OCI-M2 (cell line): ENCODE data around the gene ELMO1.

Experiments used
- DNase-seq: peaks from one replicate; lab custom pipeline; 2025; ENCODE audit not compliant: unreplicated experiment; lab: John Stamatoyannopoulos, UW

The ELMO1 gene

GRCh38 chr7:37410305-37411229 lies 38.1 kb downstream of the ELMO1 start:
- no peak for DNase-seq

- no peak for DNase-seq
These were observed 39.2 kb downstream of the ELMO1 start for GRCh38 chr7:37409461-37409860.

- DNase-seq = no peak
These were observed 40.1 kb downstream of the ELMO1 start for GRCh38 chr7:37408291-37409228.

DNA sequence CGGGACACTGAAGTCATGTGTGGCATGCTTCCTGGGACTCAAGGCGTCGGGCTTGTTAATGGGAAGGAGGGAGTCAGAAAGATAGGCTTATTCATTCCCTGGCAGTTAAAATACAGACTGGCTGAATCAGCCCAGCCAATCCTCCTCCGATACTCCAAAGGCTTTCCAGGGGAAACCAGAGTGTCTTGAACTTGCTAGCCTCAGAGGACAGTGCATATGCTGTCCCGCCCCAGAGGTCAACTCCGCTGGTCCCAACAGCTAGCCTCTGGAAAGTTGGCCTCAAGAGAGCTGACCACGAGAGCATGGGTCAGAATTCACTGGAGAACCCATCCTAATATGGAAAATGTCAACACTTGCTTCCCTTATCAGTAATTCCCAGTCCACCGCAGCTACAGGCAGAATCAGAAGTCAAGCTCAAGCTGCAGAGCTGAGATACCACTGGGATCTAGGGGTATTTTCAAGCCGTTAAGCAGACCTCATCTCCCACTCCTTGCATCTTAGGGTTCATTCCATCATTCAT lies 43.0 kb downstream of the ELMO1 start:
- DNase-seq = peak; percentile 57

DNA sequence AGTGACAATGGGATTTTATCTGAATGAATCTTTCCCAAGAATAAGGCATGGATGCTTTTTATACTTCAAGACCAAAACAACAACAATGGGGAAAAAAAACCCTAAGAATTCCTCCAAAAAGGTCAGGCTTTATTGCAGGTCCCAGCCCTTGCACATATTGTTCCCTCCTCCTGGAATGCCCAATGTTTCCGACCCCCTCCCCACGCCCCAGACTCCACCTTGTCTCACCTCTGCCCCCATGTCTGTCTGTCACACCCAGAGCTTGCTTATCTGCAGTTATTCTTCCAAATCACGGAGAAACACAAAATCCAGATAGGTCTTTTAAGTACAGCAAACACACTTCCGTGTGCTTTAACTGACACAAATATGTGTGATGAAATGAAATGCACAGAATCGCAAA lies 43.5 kb downstream of the ELMO1 start:
- no peak for DNase-seq

GRCh38 chr7:37399876-37400421 lies 48.7 kb downstream of the ELMO1 start:
- no peak for DNase-seq

GRCh38 chr7:37398403-37398802 lies 50.3 kb downstream of the ELMO1 start:
- DNase-seq = no peak

- DNase-seq = no peak
These were observed 52.9 kb downstream of the ELMO1 start for GRCh38 chr7:37395618-37396259.

- DNase-seq = no peak
These were observed 54.5 kb downstream of the ELMO1 start for GRCh38 chr7:37394158-37394557.

GRCh38 chr7:37393476-37393875 lies 55.2 kb downstream of the ELMO1 start:
- no peak for DNase-seq

DNA sequence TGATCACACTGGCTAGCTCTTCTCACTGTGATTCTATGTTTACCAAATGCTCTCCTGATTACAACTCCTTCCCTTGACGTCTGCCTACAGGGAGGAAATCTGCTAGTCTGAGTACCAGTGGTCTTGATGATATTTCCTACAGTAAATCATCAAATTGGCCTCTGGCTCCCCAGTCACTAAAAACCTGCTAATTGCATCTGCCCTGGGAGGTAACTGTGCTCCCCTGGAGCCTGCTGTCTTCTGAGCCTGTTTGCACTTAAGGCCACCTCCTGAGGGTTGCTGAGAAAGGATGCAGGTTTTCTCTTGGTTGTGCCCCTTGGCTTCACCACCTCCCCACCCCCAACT lies 56.0 kb downstream of the ELMO1 start:
- no peak for DNase-seq

DNA sequence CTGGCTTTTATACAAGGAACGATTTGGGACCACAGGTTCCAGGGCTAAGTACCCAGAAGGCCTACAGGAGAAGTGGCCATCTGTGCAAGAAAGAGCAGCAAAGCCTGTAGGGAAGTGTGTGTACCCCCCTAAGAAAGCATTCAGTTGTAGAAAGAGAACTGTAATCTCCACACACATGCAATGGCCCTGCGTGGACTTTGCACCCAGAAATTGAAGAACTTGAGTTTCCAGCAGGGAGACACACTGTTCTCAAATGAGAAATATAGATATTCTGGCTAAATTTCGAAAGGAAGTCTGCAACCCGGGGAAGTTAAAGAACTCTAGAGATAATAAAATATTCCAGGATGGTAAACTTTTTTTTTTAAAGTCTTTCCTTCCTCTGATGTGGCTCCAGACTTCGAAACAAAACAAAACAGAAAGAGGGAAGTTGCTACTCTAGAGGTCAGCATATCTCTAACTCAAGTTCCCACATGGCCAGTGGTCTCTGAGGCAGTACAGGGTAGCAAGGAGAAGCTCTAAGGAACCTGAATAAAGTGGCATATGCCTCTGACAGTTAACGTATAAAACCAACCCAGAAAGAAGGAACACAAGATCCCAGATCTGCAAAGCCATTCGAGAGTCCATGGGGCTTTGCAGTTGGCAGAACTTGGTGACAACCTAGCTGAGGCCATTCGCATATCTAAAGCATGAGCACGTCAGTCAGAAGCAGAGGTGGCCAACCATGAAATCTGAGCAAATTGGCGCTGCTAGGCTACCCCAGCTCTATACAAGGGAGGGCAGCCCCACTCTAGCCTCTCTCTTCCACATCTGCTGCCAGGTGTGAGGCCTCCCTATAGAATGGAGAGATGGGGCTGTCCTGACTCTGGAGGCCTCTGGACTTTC lies 56.6 kb downstream of the ELMO1 start:
- DNase-seq = no peak

- DNase-seq = no peak
These were observed 58.5 kb downstream of the ELMO1 start for GRCh38 chr7:37390114-37390513.

GRCh38 chr7:37388811-37389210 lies 59.9 kb downstream of the ELMO1 start:
- no peak for DNase-seq

GRCh38 chr7:37385787-37386186 lies 62.9 kb downstream of the ELMO1 start:
- DNase-seq = no peak

- DNase-seq = no peak
These were observed 66.0 kb downstream of the ELMO1 start for GRCh38 chr7:37382546-37383088.

DNA sequence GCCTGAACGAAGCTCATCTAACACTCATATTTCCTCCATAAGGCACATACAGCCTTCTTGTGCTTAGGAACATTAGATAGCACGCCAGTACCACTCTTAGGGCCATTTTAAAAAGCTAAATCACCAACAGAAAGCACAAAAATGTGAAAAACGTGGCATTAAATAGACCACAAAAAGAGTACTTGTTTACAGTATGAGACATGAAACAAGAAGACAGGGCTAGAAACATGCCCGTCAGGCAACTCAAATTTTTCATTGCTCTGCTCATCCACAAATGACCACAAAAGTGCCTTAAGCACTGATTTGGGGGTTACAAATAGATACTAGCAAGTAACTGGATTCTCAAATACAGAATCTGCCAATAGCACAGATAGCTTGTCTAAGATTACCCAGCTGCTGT lies 67.8 kb downstream of the ELMO1 start:
- DNase-seq = no peak

- DNase-seq = no peak
These were observed 69.0 kb downstream of the ELMO1 start for GRCh38 chr7:37379546-37380277.

DNA sequence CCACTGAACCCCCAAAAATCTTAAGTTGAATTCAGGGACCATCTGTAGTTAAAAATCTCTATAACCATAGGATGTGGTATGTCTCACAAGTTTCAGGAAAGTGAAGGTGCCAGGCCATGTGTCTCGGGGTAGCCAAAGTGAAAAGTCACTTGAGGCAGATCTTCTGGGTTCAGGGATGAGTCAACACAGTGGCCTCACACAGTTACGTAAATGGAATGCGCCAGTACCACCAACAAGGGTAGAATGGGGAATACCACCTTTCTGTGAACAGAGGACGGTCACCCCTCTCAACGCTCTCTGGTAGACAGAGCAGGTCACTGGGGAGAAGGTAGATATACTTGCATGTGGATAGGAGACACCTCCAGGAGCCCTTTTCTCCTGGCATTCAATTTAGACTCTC lies 71.4 kb downstream of the ELMO1 start:
- DNase-seq = no peak
